Measurements from ENCODE around the gene TRIM24. TPM values are rescaled to one million over a fixed set of nuclear protein-coding genes. Genes with fewer than 3 reads are reported as not detected.

Gene TRIM24
- total and polyA plus RNA-seq, 2 of the 13 experiments (the other 11 are each of a cell fraction or from before 2014, with no cell fraction given) = 100 to 106 TPM

DNA sequence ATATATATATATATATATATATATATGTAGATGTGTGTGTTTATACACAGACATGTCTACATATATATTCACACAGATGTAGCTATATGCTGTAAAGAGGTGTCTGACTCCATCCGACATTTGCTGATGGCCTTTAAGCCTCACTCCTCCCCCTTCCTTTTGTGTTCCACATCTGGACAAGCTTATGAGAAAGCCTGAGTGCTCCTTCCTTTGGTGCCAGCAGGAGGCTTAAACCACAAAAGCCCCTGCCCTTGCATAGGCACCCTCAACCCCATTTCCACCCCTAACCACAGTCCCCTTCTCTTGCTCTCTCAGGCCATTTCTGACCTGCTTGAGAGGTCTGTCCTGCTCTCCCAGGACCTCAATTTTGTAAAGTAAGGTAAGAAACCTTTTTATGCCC lies 142.4 kb downstream of the TRIM24 start (continued):
- TF ChIP-seq, protein P1, sequence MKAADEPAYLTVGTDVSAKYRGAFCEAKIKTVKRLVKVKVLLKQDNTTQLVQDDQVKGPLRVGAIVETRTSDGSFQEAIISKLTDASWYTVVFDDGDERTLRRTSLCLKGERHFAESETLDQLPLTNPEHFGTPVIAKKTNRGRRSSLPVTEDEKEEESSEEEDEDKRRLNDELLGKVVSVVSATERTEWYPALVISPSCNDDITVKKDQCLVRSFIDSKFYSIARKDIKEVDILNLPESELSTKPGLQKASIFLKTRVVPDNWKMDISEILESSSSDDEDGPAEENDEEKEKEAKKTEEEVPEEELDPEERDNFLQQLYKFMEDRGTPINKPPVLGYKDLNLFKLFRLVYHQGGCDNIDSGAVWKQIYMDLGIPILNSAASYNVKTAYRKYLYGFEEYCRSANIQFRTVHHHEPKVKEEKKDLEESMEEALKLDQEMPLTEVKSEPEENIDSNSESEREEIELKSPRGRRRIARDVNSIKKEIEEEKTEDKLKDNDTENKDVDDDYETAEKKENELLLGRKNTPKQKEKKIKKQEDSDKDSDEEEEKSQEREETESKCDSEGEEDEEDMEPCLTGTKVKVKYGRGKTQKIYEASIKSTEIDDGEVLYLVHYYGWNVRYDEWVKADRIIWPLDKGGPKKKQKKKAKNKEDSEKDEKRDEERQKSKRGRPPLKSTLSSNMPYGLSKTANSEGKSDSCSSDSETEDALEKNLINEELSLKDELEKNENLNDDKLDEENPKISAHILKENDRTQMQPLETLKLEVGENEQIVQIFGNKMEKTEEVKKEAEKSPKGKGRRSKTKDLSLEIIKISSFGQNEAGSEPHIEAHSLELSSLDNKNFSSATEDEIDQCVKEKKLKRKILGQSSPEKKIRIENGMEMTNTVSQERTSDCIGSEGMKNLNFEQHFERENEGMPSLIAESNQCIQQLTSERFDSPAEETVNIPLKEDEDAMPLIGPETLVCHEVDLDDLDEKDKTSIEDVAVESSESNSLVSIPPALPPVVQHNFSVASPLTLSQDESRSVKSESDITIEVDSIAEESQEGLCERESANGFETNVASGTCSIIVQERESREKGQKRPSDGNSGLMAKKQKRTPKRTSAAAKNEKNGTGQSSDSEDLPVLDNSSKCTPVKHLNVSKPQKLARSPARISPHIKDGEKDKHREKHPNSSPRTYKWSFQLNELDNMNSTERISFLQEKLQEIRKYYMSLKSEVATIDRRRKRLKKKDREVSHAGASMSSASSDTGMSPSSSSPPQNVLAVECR (CRISPR knock-in tag; IDR thresholded peaks at IDR 0.05; ENCODE audit: borderline replicate concordance) = no peak
- TF ChIP-seq, protein P2, sequence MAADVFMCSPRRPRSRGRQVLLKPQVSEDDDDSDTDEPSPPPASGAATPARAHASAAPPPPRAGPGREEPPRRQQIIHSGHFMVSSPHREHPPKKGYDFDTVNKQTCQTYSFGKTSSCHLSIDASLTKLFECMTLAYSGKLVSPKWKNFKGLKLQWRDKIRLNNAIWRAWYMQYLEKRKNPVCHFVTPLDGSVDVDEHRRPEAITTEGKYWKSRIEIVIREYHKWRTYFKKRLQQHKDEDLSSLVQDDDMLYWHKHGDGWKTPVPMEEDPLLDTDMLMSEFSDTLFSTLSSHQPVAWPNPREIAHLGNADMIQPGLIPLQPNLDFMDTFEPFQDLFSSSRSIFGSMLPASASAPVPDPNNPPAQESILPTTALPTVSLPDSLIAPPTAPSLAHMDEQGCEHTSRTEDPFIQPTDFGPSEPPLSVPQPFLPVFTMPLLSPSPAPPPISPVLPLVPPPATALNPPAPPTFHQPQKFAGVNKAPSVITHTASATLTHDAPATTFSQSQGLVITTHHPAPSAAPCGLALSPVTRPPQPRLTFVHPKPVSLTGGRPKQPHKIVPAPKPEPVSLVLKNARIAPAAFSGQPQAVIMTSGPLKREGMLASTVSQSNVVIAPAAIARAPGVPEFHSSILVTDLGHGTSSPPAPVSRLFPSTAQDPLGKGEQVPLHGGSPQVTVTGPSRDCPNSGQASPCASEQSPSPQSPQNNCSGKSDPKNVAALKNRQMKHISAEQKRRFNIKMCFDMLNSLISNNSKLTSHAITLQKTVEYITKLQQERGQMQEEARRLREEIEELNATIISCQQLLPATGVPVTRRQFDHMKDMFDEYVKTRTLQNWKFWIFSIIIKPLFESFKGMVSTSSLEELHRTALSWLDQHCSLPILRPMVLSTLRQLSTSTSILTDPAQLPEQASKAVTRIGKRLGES (CRISPR knock-in tag; IDR thresholded peaks at IDR 0.05; ENCODE audit: borderline replicate concordance) = no peak
- TF ChIP-seq ZSCAN12 (CRISPR knock-in tag; IDR thresholded peaks at IDR 0.05) (no peak), NCOA5 (CRISPR knock-in tag; IDR thresholded peaks at IDR 0.05) (no peak), FOXA3 (CRISPR knock-in tag; IDR thresholded peaks at IDR 0.05) (no peak)
- TF ChIP-seq, protein P3, sequence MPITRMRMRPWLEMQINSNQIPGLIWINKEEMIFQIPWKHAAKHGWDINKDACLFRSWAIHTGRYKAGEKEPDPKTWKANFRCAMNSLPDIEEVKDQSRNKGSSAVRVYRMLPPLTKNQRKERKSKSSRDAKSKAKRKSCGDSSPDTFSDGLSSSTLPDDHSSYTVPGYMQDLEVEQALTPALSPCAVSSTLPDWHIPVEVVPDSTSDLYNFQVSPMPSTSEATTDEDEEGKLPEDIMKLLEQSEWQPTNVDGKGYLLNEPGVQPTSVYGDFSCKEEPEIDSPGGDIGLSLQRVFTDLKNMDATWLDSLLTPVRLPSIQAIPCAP (CRISPR knock-in tag; IDR thresholded peaks at IDR 0.05; ENCODE audit: low read depth) = no peak
